ENCODE results near the gene CDR2L.

CDR2L gene

GRCh38 chr17:74987418-74987908 is at the start of gene CDR2L:
Gene CDR2L, plus strand, starts transcription at chr17:74987632. Its CDS starts 412 bp downstream, at chr17:74988044.
- H3K4me3 ChIP-seq: peak within 1 kb of the TSS; percentile 89
- H3K9me3 ChIP-seq: no peaks in the 10 kb centered on the region
- H3K4me2 ChIP-seq: peak within 1 kb of the TSS; percentile 91
- H3K36me3 ChIP-seq: no peaks in the 10 kb centered on the region
- H3K27me3 ChIP-seq: peaks cover 21% of the 10 kb centered on the region
- H3K4me1 ChIP-seq: peaks cover 29% of the 10 kb centered on the region
- H4K20me1 ChIP-seq: peaks cover 9% of the 10 kb centered on the region; the same call in 1 of the 2 replicates
- H3K27ac ChIP-seq: peak within 1 kb of the TSS; percentile 69
- no peak for TF ChIP-seq Cebpa-rat (IDR thresholded peaks at IDR 0.05)
- H3K9ac ChIP-seq: peak within 1 kb of the TSS; percentile 79

GRCh38 chr17:74938194-74938950 is 49.1 kb upstream of the CDR2L start:
- TF ChIP-seq Cebpa-rat (IDR thresholded peaks at IDR 0.05): no peak
- no peak overlapping the region for H3K4me3 ChIP-seq
- H3K9ac ChIP-seq: no peak overlapping the region
- H3K4me2 ChIP-seq: no peak overlapping the region
- H3K4me1 ChIP-seq: peaks cover 8% of the 10 kb centered on the region
- H4K20me1 ChIP-seq: peaks cover 18% of the 10 kb centered on the region
- H3K27ac ChIP-seq: no peak overlapping the region
- H3K36me3 ChIP-seq: no peaks in the 10 kb centered on the region
- no peaks in the 10 kb centered on the region for H3K9me3 ChIP-seq
- peaks cover 58% of the 10 kb centered on the region for H3K27me3 ChIP-seq

- peaks cover 15% of the 10 kb centered on the region for H4K20me1 ChIP-seq
- no peak for TF ChIP-seq Cebpa-rat (IDR thresholded peaks at IDR 0.05)
- H3K27ac ChIP-seq: no peak overlapping the region
- H3K4me3 ChIP-seq: no peak overlapping the region
- H3K4me1 ChIP-seq: peaks cover 8% of the 10 kb centered on the region
- no peak overlapping the region for H3K9ac ChIP-seq
- peaks cover 46% of the 10 kb centered on the region for H3K27me3 ChIP-seq
- no peaks in the 10 kb centered on the region for H3K9me3 ChIP-seq
- H3K36me3 ChIP-seq: no peaks in the 10 kb centered on the region
- H3K4me2 ChIP-seq: peak overlapping the region; percentile 19; the same call in 1 of the 2 replicates
Observed at GRCh38 chr17:74939534-74939933, 47.9 kb upstream of the CDR2L start.

- H3K4me3 ChIP-seq: no peak overlapping the region
- H4K20me1 ChIP-seq: peaks cover 5% of the 10 kb centered on the region
- peaks cover 8% of the 10 kb centered on the region for H3K4me1 ChIP-seq
- H3K36me3 ChIP-seq: no peaks in the 10 kb centered on the region
- no peak overlapping the region for H3K4me2 ChIP-seq
- no peak overlapping the region for H3K9ac ChIP-seq
- no peak overlapping the region for H3K27ac ChIP-seq
- H3K27me3 ChIP-seq: peaks cover 29% of the 10 kb centered on the region
- no peaks in the 10 kb centered on the region for H3K9me3 ChIP-seq
- TF ChIP-seq Cebpa-rat (IDR thresholded peaks at IDR 0.05): no peak
Observed at GRCh38 chr17:74941128-74941725, 46.2 kb upstream of the CDR2L start.

GRCh38 chr17:74943808-74944522 is 43.5 kb upstream of the CDR2L start:
- Histone ChIP-seq H4K20me1 (no peaks in the 10 kb centered on the region), H3K4me2 (no peak overlapping the region), H3K9me3 (no peaks in the 10 kb centered on the region), H3K4me3 (no peak overlapping the region), H3K9ac (no peak overlapping the region), H3K27ac (no peak overlapping the region), H3K27me3 (peaks cover 2% of the 10 kb centered on the region; the same call in 1 of the 2 replicates), H3K4me1 (peaks cover 8% of the 10 kb centered on the region), H3K36me3 (no peaks in the 10 kb centered on the region)
- no peak for TF ChIP-seq Cebpa-rat (IDR thresholded peaks at IDR 0.05)

- Histone ChIP-seq H3K4me2 (no peak overlapping the region), H3K27ac (no peak overlapping the region), H4K20me1 (no peaks in the 10 kb centered on the region), H3K4me3 (no peak overlapping the region), H3K27me3 (no peaks in the 10 kb centered on the region), H3K9me3 (no peaks in the 10 kb centered on the region), H3K4me1 (no peaks in the 10 kb centered on the region), H3K9ac (no peak overlapping the region), H3K36me3 (no peaks in the 10 kb centered on the region)
- TF ChIP-seq Cebpa-rat (IDR thresholded peaks at IDR 0.05): no peak
Observed at GRCh38 chr17:74945543-74945942, 41.9 kb upstream of the CDR2L start.

GRCh38 chr17:74946641-74947040 is 40.8 kb upstream of the CDR2L start:
- Histone ChIP-seq H3K4me3 (no peak overlapping the region), H3K27me3 (no peaks in the 10 kb centered on the region), H3K4me1 (no peaks in the 10 kb centered on the region), H4K20me1 (no peaks in the 10 kb centered on the region), H3K4me2 (no peak overlapping the region), H3K36me3 (no peaks in the 10 kb centered on the region), H3K27ac (no peak overlapping the region), H3K9me3 (no peaks in the 10 kb centered on the region), H3K9ac (no peak overlapping the region)
- TF ChIP-seq Cebpa-rat (IDR thresholded peaks at IDR 0.05): no peak

- Histone ChIP-seq H3K36me3 (no peaks in the 10 kb centered on the region), H3K9me3 (no peaks in the 10 kb centered on the region), H3K27ac (no peak overlapping the region), H4K20me1 (no peaks in the 10 kb centered on the region), H3K9ac (no peak overlapping the region), H3K4me1 (no peaks in the 10 kb centered on the region), H3K27me3 (no peaks in the 10 kb centered on the region), H3K4me3 (no peak overlapping the region), H3K4me2 (no peak overlapping the region)
- no peak for TF ChIP-seq Cebpa-rat (IDR thresholded peaks at IDR 0.05)
Observed at GRCh38 chr17:74947041-74947754, 40.2 kb upstream of the CDR2L start.

- no peak overlapping the region for H3K27ac ChIP-seq
- H3K27me3 ChIP-seq: no peaks in the 10 kb centered on the region
- no peaks in the 10 kb centered on the region for H4K20me1 ChIP-seq
- no peaks in the 10 kb centered on the region for H3K36me3 ChIP-seq
- H3K4me1 ChIP-seq: no peaks in the 10 kb centered on the region
- no peak overlapping the region for H3K9ac ChIP-seq
- no peak overlapping the region for H3K4me2 ChIP-seq
- TF ChIP-seq Cebpa-rat (IDR thresholded peaks at IDR 0.05): no peak
- H3K4me3 ChIP-seq: no peak overlapping the region
- H3K9me3 ChIP-seq: no peaks in the 10 kb centered on the region
Observed at GRCh38 chr17:74949455-74950115, 37.8 kb upstream of the CDR2L start.

All from BLaER1 (cell line).